ENCODE measurements around the gene TRIM6.

- TF ChIP-seq POLR2A (IDR thresholded peaks at IDR 0.05) (no peak), CTCF (IDR thresholded peaks at IDR 0.05) (no peak)
Measured at GRCh38 chr11:5610446-5610845, 14.0 kb downstream of the TRIM6 start.
